SK-N-MC (cell line): Measurements from ENCODE around the gene RHOT2.
A peak's percentile ranks its signal among the peaks of the same experiment; 100 is the strongest.
"Not testable (repeated sequence)": the region's sequence is repeated elsewhere in the genome, so short reads cannot be mapped to it uniquely, and the experiment has no call there.

Experiments
- DNase-seq: peaks from one replicate; pipeline ENCODE4 v3.0.0-alpha.2; 2011; ENCODE audit warnings: low read depth, low spot score
- H3K27ac ChIP-seq: fragments of 200-600 bp; sonication (generic); 2 replicates; pipeline ENCODE4 v1.5.1; 2016; ENCODE audit warnings: mixed run types
- H3K36me3 ChIP-seq: fragments of 200-600 bp; sonication (generic); 2 replicates; pipeline ENCODE4 v1.6.1; 2017; ENCODE audit warnings: antibody characterized with exemption, low read length, mixed read lengths; ENCODE audit not compliant: insufficient read depth
- H3K4me3 ChIP-seq: fragments of 200-600 bp; sonication (generic); 2 replicates; pipeline ENCODE4 v1.5.1; 2016
- H3K9ac ChIP-seq: fragments of 200-600 bp; sonication (generic); 2 replicates; pipeline ENCODE4 v1.8.0; 2017; ENCODE audit warnings: mixed run types, mixed read lengths; ENCODE audit not compliant: insufficient read length
- H3K9me3 ChIP-seq: fragments of 200-600 bp; sonication (generic); 2 replicates; pipeline ENCODE4 v1.6.1; 2017; ENCODE audit warnings: low read depth, mild to moderate bottlenecking, antibody characterized with exemption, low read length, moderate library complexity, mixed read lengths
- EZH2 ChIP-seq: fragments of 200-600 bp; sonication (generic); IDR thresholded peaks from one replicate; pipeline ENCODE4 v1.6.1; 2017; ENCODE audit warnings: antibody characterized with exemption
- FOXP2 ChIP-seq: optimal IDR thresholded peaks from 2 replicates; pipeline ENCODE3; 2011; ENCODE audit warnings: mild to moderate bottlenecking, moderate library complexity; ENCODE audit not compliant: insufficient read depth; ENCODE audit errors: extremely low read length, control extremely low read depth
- POLR2AphosphoS5 ChIP-seq: IDR thresholded peaks from 2 replicates; pipeline ENCODE4 v1.6.1; 2012; ENCODE audit warnings: mild to moderate bottlenecking, low read depth, low read length, borderline replicate concordance

The RHOT2 gene

DNA sequence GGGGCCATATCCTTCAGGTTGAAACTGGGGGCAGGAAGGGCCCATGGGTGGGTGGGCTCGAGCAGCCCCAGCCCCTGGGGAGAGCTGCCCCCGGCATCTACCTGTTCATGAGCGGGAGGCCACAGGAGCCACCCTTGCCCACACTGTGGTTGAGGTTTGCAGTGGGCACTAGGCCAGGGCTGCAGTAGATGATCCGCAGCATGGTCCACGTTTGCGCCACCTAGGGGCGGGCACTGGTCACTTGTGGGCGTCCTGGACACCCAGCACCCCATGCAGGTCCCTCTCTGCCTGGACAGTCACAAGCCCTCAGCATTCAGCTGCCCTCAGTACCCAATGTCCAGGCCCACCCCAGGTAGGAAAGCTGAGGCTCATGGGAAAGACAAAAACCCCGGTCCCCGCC lies 18.0 kb downstream of the RHOT2 start:
- DNase-seq = no peak
- Histone ChIP-seq H3K9ac (no peak overlapping the region), H3K4me3 (no peak overlapping the region), H3K27ac (no peak overlapping the region), H3K36me3 (peaks cover 22% of the 10 kb centered on the region), H3K9me3 (no peaks in the 10 kb centered on the region)
- no peak for TF ChIP-seq POLR2AphosphoS5

DNA sequence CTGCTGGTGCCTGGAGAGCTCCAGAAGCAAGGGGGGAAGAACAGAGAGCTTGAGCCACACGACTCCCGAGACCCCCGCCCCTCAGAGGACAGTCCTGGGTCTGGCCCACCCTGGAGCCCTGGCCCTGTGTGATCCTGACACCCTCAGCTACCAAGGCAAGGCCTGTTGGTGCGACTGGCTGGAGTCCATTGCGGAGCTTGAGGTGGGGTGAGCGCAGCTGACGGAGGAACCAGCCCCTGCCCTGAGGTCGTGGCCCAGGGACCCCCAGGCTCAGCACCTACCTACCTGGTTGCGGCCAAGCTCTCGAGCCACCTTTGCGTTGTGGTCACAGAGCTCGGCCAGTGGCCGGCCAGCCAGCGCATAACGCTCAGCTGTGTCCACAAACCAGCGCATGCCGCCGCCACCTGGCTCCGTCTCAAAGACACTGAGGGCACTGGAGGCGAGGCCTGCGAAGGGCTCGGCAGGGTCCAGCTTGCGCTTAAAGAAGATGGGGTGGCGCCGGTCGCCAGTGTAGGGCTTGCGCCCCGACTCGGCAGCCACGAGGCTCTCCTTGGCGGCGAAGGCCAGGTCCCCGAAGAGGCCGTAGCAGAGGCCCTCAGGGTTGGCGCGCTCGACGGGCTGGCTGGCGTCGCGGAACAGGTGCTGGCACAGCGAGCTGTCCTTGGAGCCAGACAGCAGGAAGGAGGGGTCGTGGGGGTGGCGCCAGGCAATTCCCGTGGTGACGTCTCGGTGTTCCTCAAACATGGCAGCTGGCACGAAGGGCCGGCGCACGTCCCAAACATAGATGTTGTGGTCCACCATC lies 18.7 kb downstream of the RHOT2 start:
- peaks cover 18% of the 10 kb centered on the region for H3K36me3 ChIP-seq
- H3K4me3 ChIP-seq = no peak overlapping the region
- DNase-seq = no peak
- TF ChIP-seq EZH2 (no peak), POLR2AphosphoS5 (no peak), FOXP2 (no peak)
- no peak overlapping the region for H3K27ac ChIP-seq
- H3K9me3 ChIP-seq = no peaks in the 10 kb centered on the region
- H3K9ac ChIP-seq = no peak overlapping the region

DNA sequence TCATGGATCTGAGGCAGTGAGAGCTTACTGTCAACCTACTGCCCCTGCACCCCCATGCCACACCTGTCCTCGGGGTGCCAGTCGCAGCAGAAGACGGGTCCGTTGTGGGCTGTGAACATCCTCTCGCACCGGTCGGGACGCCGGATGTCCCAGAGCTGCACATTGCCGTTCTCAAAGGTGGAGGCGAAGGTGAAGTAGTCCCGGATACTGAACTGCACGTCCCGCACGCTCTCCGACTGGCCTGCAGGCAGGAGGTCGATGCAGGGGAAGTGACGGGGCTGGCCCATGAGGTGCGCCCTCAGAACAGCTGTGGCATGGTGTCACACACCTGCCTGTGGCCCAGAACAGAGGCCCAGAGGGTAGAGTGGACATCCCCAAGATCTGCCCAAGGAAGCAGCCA lies 19.6 kb downstream of the RHOT2 start:
- no peak overlapping the region for H3K4me3 ChIP-seq
- TF ChIP-seq EZH2 (no peak), POLR2AphosphoS5 (no peak), FOXP2 (no peak)
- peaks cover 10% of the 10 kb centered on the region for H3K36me3 ChIP-seq
- no peak overlapping the region for H3K27ac ChIP-seq
- H3K9me3 ChIP-seq = no peaks in the 10 kb centered on the region
- no peak for DNase-seq
- H3K9ac ChIP-seq = no peak overlapping the region

DNA sequence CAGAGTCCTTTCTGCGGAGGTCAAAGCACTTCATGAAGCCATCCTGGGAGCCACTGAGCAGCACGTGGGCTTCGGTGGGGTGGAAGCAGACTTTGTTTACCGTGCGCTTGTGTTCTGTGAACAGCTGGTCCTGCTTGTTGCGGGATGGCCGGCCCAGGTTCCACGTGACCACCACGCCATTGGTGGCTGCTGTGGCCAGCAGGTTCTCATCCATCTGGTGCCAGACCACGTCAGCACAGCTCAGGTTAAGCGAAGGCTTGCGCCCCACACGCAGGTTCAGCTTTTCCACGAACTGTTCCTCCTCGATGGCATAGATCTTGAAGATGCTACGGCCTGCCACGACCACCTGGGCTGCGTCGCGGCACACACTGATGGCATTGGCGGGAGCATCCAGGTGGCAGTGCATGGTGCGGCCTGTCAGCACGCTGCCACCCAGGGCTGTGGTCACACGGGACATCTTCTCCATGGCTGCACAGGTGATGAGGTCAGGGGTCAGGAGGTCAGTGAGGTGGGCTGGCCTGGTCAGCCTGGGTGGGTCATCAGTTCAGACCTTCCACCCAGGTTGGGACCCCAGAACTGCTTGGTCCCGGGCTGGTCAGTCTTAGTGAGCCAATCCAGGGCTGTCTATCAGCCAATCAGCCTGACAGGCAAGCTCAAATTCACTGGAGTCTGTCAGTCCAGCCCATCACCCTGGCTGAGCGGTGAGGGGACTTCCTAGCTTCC lies 21.4 kb downstream of the RHOT2 start:
- Histone ChIP-seq H3K9ac (peak overlapping the region; percentile 96), H3K27ac (no peak overlapping the region), H3K4me3 (peak overlapping the region; percentile 99), H3K36me3 (no peaks in the 10 kb centered on the region; the same call in 1 of the 2 replicates), H3K9me3 (no peaks in the 10 kb centered on the region)
- DNase-seq = no peak
- TF ChIP-seq POLR2AphosphoS5 (no peak), FOXP2 (no peak), EZH2 (no peak)

DNA sequence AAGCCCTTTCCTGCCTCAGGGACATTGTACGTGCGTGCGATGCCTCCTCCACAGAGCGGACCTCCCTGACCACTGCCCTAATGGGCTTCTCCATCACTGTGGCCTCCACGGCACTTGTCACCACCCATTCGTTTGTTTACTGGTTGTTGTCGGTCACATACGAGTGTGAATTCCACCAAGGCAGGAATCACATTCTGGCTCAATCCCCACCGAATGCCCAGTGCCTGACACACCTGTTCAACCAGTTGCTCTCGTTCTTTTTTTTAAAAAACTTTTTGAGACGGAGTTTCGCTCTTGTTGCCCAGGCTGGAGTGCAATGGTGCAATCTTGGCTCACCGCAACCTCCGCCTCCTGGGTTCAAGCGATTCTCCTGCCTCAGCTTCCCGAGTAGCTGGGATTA lies 23.3 kb downstream of the RHOT2 start:
- not testable (repeated sequence) for DNase-seq, H3K27ac ChIP-seq, H3K9ac ChIP-seq, H3K36me3 ChIP-seq, H3K9me3 ChIP-seq, H3K4me3 ChIP-seq

DNA sequence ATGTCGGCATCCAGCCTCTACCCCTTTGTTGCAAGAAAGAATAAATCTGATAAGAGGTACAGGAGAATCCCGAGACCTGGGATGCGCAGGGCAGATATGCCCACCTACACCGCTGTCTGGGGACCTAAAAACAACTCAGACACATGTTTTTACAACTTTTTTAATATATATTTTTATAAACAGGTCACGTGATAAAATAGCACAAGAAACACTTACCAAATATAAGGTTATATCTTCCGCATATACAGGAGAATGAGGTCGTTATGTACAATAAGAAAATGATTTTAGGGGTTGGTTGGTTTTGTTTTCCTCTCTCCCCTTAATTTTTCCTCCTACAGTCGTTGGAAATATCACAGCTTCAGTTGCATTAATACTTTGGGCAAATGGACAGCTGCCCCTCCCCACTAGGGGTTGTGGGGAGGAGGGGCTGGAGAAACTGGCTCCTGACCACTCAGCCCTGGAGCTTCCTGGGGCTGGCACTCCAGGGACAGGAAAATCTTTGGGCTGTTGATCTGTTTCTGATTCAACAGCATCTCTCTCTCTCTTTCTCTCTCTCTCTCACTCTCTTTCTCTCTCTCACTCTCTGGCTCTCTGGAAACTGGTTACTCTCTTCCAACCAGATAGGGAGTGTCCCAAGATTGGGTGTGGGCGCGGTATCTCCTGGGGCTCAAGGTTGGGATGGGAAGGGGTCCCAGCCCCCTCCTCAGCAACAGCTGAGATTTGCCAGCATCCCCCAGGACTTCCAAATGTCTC lies 24.6 kb downstream of the RHOT2 start:
- TF ChIP-seq FOXP2 (no peak), POLR2AphosphoS5 (no peak), EZH2 (no peak)
- Histone ChIP-seq H3K27ac (no peak overlapping the region), H3K9ac (no peak overlapping the region), H3K9me3 (no peaks in the 10 kb centered on the region), H3K36me3 (no peaks in the 10 kb centered on the region), H3K4me3 (no peak overlapping the region)
- DNase-seq = no peak

DNA sequence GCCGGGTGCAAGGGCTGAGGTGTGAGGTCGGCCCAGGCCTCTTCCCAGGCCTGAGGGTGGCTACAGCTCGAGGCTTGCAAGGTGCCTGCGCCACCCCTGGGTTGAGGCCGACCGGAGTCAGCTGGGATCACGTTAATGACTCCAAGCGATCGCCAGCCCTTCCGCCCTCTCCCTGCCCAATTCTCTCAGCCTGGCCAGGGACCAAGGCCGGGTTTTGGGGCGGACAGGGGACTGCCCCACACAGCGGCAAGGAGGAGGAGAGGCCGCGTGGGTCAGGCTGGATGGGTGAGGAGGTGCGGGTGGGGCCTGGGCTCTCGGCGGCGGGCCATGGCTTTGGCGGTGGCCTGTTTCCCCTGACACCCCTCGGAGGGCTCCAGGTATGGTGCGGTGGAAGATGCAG lies 25.4 kb downstream of the RHOT2 start:
- H3K9ac ChIP-seq = no peak overlapping the region
- TF ChIP-seq EZH2 (no peak), FOXP2 (no peak), POLR2AphosphoS5 (no peak)
- no peak overlapping the region for H3K4me3 ChIP-seq

DNA sequence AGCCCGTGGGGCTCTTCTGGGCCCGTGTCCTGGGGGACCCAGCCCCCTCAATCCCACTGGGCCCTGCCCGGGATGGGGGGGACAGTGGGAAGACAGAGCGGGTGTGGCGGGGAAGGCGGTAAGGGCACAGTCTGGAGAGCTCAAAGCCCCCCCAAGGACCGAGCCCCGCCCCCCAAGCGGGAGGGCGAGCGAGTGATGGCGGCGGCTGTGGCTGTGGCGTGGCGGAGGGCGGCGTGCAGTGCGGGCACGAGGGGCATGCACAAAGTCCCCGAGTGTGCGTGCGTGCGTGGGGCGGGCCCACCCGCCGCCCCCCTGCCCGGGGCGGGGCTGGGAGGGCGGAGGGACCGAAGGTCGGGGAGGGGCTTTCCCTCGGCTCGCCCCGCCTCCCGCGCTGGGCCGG lies 25.8 kb downstream of the RHOT2 start:
- no peak overlapping the region for H3K9ac ChIP-seq
- DNase-seq = no peak
- TF ChIP-seq EZH2 = no peak
- no peak for TF ChIP-seq FOXP2
- TF ChIP-seq POLR2AphosphoS5 = no peak
- H3K4me3 ChIP-seq = peak overlapping the region; percentile 69
- H3K36me3 ChIP-seq = no peaks in the 10 kb centered on the region
- no peak overlapping the region for H3K27ac ChIP-seq
- H3K9me3 ChIP-seq = no peaks in the 10 kb centered on the region

More for the DNA sequence above, 25.4 kb downstream of the RHOT2 start:
- Histone ChIP-seq H3K27ac (no peak overlapping the region), H3K9me3 (no peaks in the 10 kb centered on the region), H3K36me3 (no peaks in the 10 kb centered on the region)
- DNase-seq = no peak
